IMR-90 (cell line): ENCODE data around the gene KRT83. TPM values are rescaled to one million over a fixed set of nuclear protein-coding genes. Genes with fewer than 3 reads are reported as not detected.

Source experiments
- ATAC-seq: fragments of 200-7000 bp; cut with Tn5 transposase; 2 replicates; pipeline ENCODE4 v1.9.1; 2020; ENCODE audit warnings: low read depth, mild to moderate bottlenecking, moderate library complexity
- BruUV-seq: library from RNA; stranded (reverse); fragments of 400-500 nt; replicated peaks from 2 replicates; lab custom pipeline; 2021; lab: Mats Ljungman, UMichigan
- CTCF ChIA-PET: fragments of 300-600 bp; formaldehyde crosslinking; extraction: SDS; loops from one replicate; lab custom pipeline; 2021; ENCODE audit warnings: antibody characterized with exemption; lab: Yijun Ruan, JAX
- POLR2A ChIA-PET: fragments of 300-600 bp; sonication (Branson Sonifier 250); formaldehyde crosslinking; loops from one replicate; lab custom pipeline; 2022; ENCODE audit warnings: antibody characterized with exemption; ENCODE audit not compliant: unreplicated experiment; lab: Charles Lee
- DNase-seq: peaks from one replicate; pipeline ENCODE4 v3.0.0; 2013
- H2AFZ ChIP-seq: replicated peaks from 2 replicates; pipeline ENCODE3; 2013; ENCODE audit warnings: low read length, mild to moderate bottlenecking; ENCODE audit not compliant: poor library complexity
- H2AK5ac ChIP-seq: 2 replicates; pipeline ENCODE4 v1.6.1; 2013; ENCODE audit warnings: low read depth, low read length, inconsistent platforms
- H2AK9ac ChIP-seq: replicated peaks from 2 replicates; pipeline ENCODE3; 2013; ENCODE audit warnings: mild to moderate bottlenecking, low read depth, low read length, moderate library complexity; ENCODE audit not compliant: poor library complexity
- H2BK120ac ChIP-seq: 2 replicates; pipeline ENCODE4 v1.6.1; 2013; ENCODE audit warnings: low read depth, low read length, inconsistent platforms
- H2BK15ac ChIP-seq: 3 replicates; pipeline ENCODE4 v1.6.1; 2013; ENCODE audit warnings: low read depth, low read length, inconsistent platforms
- H2BK20ac ChIP-seq: 2 replicates; pipeline ENCODE4 v1.6.1; 2013; ENCODE audit warnings: low read depth, mild to moderate bottlenecking, inconsistent platforms, low read length, moderate library complexity
- H2BK5ac ChIP-seq: 2 replicates; pipeline ENCODE4 v1.6.1; 2013; ENCODE audit warnings: mild to moderate bottlenecking, low read depth, low read length, inconsistent platforms; ENCODE audit not compliant: poor library complexity, severe bottlenecking
- H3K14ac ChIP-seq: replicated peaks from 2 replicates; pipeline ENCODE4 v1.6.1; 2013; ENCODE audit warnings: low read depth, low read length, inconsistent platforms
- H3K18ac ChIP-seq: 2 replicates; pipeline ENCODE4 v1.6.1; 2013; ENCODE audit warnings: low read depth, low read length, control low read depth
- H3K23ac ChIP-seq: 2 replicates; pipeline ENCODE4 v1.6.1; 2013; ENCODE audit warnings: low read depth, low read length, inconsistent platforms
- H3K27ac ChIP-seq: 2 replicates; pipeline ENCODE4 v1.5.1; 2013; ENCODE audit warnings: mild to moderate bottlenecking, control low read depth, low read length; ENCODE audit not compliant: insufficient read depth
- H3K27me3 ChIP-seq: 2 replicates; pipeline ENCODE4 v1.6.1; 2013; ENCODE audit warnings: low read length; ENCODE audit not compliant: control insufficient read depth, insufficient read depth
- H3K36me3 ChIP-seq: 2 replicates; pipeline ENCODE4 v1.6.1; 2013; ENCODE audit warnings: low read length, mixed read lengths; ENCODE audit not compliant: control insufficient read depth, insufficient read depth
- H3K4ac ChIP-seq: 2 replicates; pipeline ENCODE4 v1.6.1; 2013; ENCODE audit warnings: low read depth, low read length, inconsistent platforms
- H3K4me1 ChIP-seq: 2 replicates; pipeline ENCODE4 v1.6.1; 2013; ENCODE audit warnings: low read length, mixed read lengths; ENCODE audit not compliant: control insufficient read depth, insufficient read depth
- H3K4me2 ChIP-seq: 2 replicates; pipeline ENCODE4 v1.6.1; 2013; ENCODE audit warnings: low read depth, mild to moderate bottlenecking, control low read depth, low read length, moderate library complexity
- H3K4me3 ChIP-seq: 2 replicates; pipeline ENCODE4 v1.5.1; 2013; ENCODE audit warnings: low read depth, mild to moderate bottlenecking, control low read depth, low read length, moderate library complexity; ENCODE audit not compliant: insufficient read depth
- H3K56ac ChIP-seq: 2 replicates; pipeline ENCODE4 v1.6.1; 2013; ENCODE audit warnings: low read length, inconsistent platforms; ENCODE audit not compliant: insufficient read depth; ENCODE audit errors: extremely low read depth
- H3K79me1 ChIP-seq, 2 experiments: 2 replicates each; pipeline ENCODE4 v1.6.1; 2013; ENCODE audit warnings: low read length in 2 of 2, inconsistent platforms in 1 of 2, low read depth in 1 of 2
- H3K9ac ChIP-seq: 2 replicates; pipeline ENCODE4 v1.6.1; 2013; ENCODE audit warnings: low read depth, low read length, control low read depth
- H3K9me1 ChIP-seq: 2 replicates; pipeline ENCODE4 v1.6.1; 2013; ENCODE audit warnings: low read length, inconsistent platforms; ENCODE audit not compliant: insufficient read depth
- H3K9me3 ChIP-seq: 2 replicates; pipeline ENCODE4 v1.6.1; 2013; ENCODE audit warnings: low read length; ENCODE audit not compliant: control insufficient read depth, insufficient read depth
- H4K20me1 ChIP-seq: 2 replicates; pipeline ENCODE4 v1.6.1; 2013; ENCODE audit warnings: low read length, inconsistent platforms; ENCODE audit not compliant: insufficient read depth
- H4K5ac ChIP-seq: 2 replicates; pipeline ENCODE4 v1.6.1; 2013; ENCODE audit warnings: mild to moderate bottlenecking, low read depth, low read length, control low read depth
- H4K8ac ChIP-seq, 2 experiments: 2 replicates each; pipeline ENCODE4 v1.6.1; 2013; ENCODE audit warnings: low read depth in 2 of 2, low read length in 2 of 2, control low read depth in 1 of 2, inconsistent platforms in 1 of 2
- H4K91ac ChIP-seq: 2 replicates; pipeline ENCODE4 v1.6.1; 2013; ENCODE audit warnings: low read depth, low read length, inconsistent platforms; ENCODE audit not compliant: insufficient read depth
- BHLHE40 ChIP-seq: fragments of 150-350 bp; IDR thresholded peaks from 2 replicates; pipeline ENCODE4 v1.6.1; 2016; ENCODE audit warnings: mild to moderate bottlenecking, low read depth, low read length
- ELK1 ChIP-seq: fragments of 150-350 bp; IDR thresholded peaks from 2 replicates; pipeline ENCODE4 v1.6.1; 2016; ENCODE audit warnings: low read depth, mild to moderate bottlenecking, low read length, moderate library complexity, borderline replicate concordance
- FOS ChIP-seq: fragments of 150-350 bp; IDR thresholded peaks from 2 replicates; pipeline ENCODE4 v1.6.1; 2016; ENCODE audit warnings: low read depth, low read length
- MXI1 ChIP-seq: IDR thresholded peaks from 2 replicates; pipeline ENCODE4 v1.6.1; 2012; ENCODE audit warnings: low read depth, mild to moderate bottlenecking, low read length, moderate library complexity, borderline replicate concordance
- NFE2L2 ChIP-seq: fragments of 150-350 bp; IDR thresholded peaks from 2 replicates; pipeline ENCODE4 v1.6.1; 2016; ENCODE audit warnings: low read depth, mild to moderate bottlenecking, low read length
- RCOR1 ChIP-seq: IDR thresholded peaks from 2 replicates; pipeline ENCODE4 v1.6.1; 2012; ENCODE audit warnings: mild to moderate bottlenecking, low read length, improper control_type of control experiment; ENCODE audit not compliant: insufficient replicate concordance
- RFX5 ChIP-seq: IDR thresholded peaks from 2 replicates; pipeline ENCODE4 v1.8.0; 2012; ENCODE audit warnings: low read depth, mild to moderate bottlenecking, low read length, moderate library complexity
- SMC3 ChIP-seq: fragments of 150-350 bp; IDR thresholded peaks from 2 replicates; pipeline ENCODE4 v1.6.1; 2016; ENCODE audit warnings: low read depth, mild to moderate bottlenecking, antibody characterized with exemption, low read length, moderate library complexity
- USF2 ChIP-seq: fragments of 150-350 bp; IDR thresholded peaks from 2 replicates; pipeline ENCODE4 v1.6.1; 2017; ENCODE audit warnings: mild to moderate bottlenecking, antibody characterized with exemption, low read length, low read depth
- WGBS, 2 experiments: methylation state at CpG; one replicate each; pipeline versions ENCODE4 v1.1.5 to v1.1.7; 2013; ENCODE audit warnings: missing lambda C conversion rate in 2 of 2; ENCODE audit not compliant: insufficient read length in 1 of 2; ENCODE audit errors: extremely low coverage in 2 of 2; 5-methylcytosine and 5-hydroxymethylcytosine counted together
- dilution Hi-C: fragments of 300-500 bp; cut with HindIII; formaldehyde crosslinking; loops from one replicate; pipeline ENCODE4 v1.14.3; 2018; ENCODE audit warnings: low sequenced_read_pairs; ENCODE audit not compliant: unreplicated experiment
- in situ Hi-C: fragments of 300-500 bp; cut with MboI; formaldehyde crosslinking; loops from 3 replicates; pipeline ENCODE4 v1.14.3; 2019; ENCODE audit warnings: low sequenced_read_pairs, inconsistent platforms, mixed read lengths
- intact Hi-C: fragments of 100-400 bp; cut with micrococcal nuclease; formaldehyde crosslinking; loops from 2 replicates; pipeline ENCODE4 v1.10.0; 2022
- polyA plus RNA-seq, 3 experiments: library from polyadenylated mRNA; depleted of rRNA; stranded (reverse); fragments of >200 nt; gene quantifications; 2 replicates each; pipeline ENCODE4 v1.2.3, GENCODE V29; 2012; ENCODE audit warnings: low replicate concordance in 1 of 3
- total RNA-seq: library from RNA; depleted of rRNA; stranded (reverse); fragments of >200 nt; gene quantifications from 2 replicates; pipeline ENCODE4 v1.2.3, GENCODE V29; 2012

KRT83 gene
- total and polyA plus RNA-seq, 2 of the 4 experiments (the other 2 are of a cell fraction): not detected

- intact Hi-C loops: no loop called here
- H3K36me3 ChIP-seq: no peaks in the 10 kb centered on the region
- no peaks in the 10 kb centered on the region for H4K20me1 ChIP-seq
- H3K9me3 ChIP-seq: 0 out of 2 replicates have a peak, but pooled peaks cover 2% of the 10 kb centered on the region
- no peaks in the 10 kb centered on the region for H3K4me1 ChIP-seq
- H3K56ac ChIP-seq: no peak overlapping the region
- no peak overlapping the region for H2BK120ac ChIP-seq
- H3K9ac ChIP-seq: no peak overlapping the region
- no peak overlapping the region for H3K4me3 ChIP-seq
- H2BK15ac ChIP-seq: no peak overlapping the region
- no peak overlapping the region for H2BK20ac ChIP-seq
- ChIA-PET CTCF (interaction anchor here (0.6 to 2.0 kb wide), 2 partner anchors 15 to 16 kb away, joined by 3 to 9 read pairs; no protein-coding TSS in a partner anchor), POLR2A (no interaction called here)
- no peak overlapping the region for H2AFZ ChIP-seq
- no peak overlapping the region for H3K4me2 ChIP-seq
- dilution Hi-C loops: no loop called here
- no peak overlapping the region for H2AK5ac ChIP-seq
- H4K91ac ChIP-seq: no peak overlapping the region
- H3K27ac ChIP-seq: no peak overlapping the region
- in situ Hi-C loops: no loop called here
- no peak for ATAC-seq
- no peak overlapping the region for H3K18ac ChIP-seq
- no peak overlapping the region for H3K23ac ChIP-seq
- no peaks in the 10 kb centered on the region for H3K79me1 ChIP-seq
- no peak overlapping the region for H4K8ac ChIP-seq
- peaks cover 42% of the 10 kb centered on the region for H3K27me3 ChIP-seq
- no peak for TF ChIP-seq SMC3
- TF ChIP-seq FOS: no peak
- TF ChIP-seq RCOR1: no peak
- no peak for TF ChIP-seq NFE2L2
- TF ChIP-seq ELK1: no peak
- TF ChIP-seq BHLHE40: no peak
- no peak for TF ChIP-seq RFX5
- TF ChIP-seq MXI1: no peak
- TF ChIP-seq USF2: no peak
- H3K4ac ChIP-seq: no peak overlapping the region
- H3K9me1 ChIP-seq: no peaks in the 10 kb centered on the region
- BruUV-seq: no TSS peak
- no CpG with 5 or more reads among the region's 1 CpG for WGBS, 2 experiments
- H2BK5ac ChIP-seq: no peak overlapping the region
- H2AK9ac ChIP-seq: no peak overlapping the region
- no peak overlapping the region for H3K14ac ChIP-seq
- no peak overlapping the region for H4K5ac ChIP-seq
- no peak for DNase-seq
Measured at GRCh38 chr12:52293926-52294325, 27.3 kb downstream of the KRT83 start.
